ENCODE data around the gene EHD2.

The EHD2 gene

GRCh38 chr19:47726467-47726866 is 13.2 kb downstream of the EHD2 start:
- TF ChIP-seq TAF1 (IDR thresholded peaks at IDR 0.05; ENCODE audit: low read depth), result no peak
- TF ChIP-seq FOXM1 (IDR thresholded peaks at IDR 0.05; ENCODE audit: borderline replicate concordance, low read depth), result no peak
- no peak for TF ChIP-seq USF1 (IDR thresholded peaks at IDR 0.05)
- no peak for TF ChIP-seq EP300 (IDR thresholded peaks at IDR 0.05; ENCODE audit: borderline replicate concordance)
- TF ChIP-seq, protein P1, sequence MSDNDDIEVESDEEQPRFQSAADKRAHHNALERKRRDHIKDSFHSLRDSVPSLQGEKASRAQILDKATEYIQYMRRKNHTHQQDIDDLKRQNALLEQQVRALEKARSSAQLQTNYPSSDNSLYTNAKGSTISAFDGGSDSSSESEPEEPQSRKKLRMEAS (IDR thresholded peaks at IDR 0.05), result no peak
- 0 out of 2 replicates have a peak, but pooled peaks have one; percentile 8 for TF ChIP-seq CEBPB (IDR thresholded peaks at IDR 0.05)
- no peak for TF ChIP-seq TEAD4 (IDR thresholded peaks at IDR 0.05)

DNA sequence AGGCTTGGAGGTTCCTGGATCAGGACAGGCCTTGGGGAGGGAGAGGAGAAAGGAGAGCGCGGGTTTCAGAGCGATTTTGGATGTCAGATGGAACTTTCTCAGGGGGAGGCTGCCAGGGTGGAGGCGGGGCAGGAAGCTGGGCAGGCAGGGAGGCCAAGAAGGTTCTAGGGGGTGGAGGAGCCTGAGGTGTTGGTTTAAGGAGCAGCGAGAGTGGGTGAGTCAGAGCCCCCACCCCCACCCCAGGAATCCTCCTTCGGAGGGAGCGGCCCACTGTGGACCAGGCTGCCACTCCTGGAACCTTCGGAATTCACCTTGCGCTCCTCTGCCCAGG is 16.2 kb downstream of the EHD2 start:
- TF ChIP-seq ZBTB7A (IDR thresholded peaks at IDR 0.05; ENCODE audit: low read depth) (no peak), USF1 (IDR thresholded peaks at IDR 0.05) (no peak), TCF12 (IDR thresholded peaks at IDR 0.05; ENCODE audit: low read depth) (peak; percentile 69; the same call in 1 of the 2 replicates), TEAD4 (IDR thresholded peaks at IDR 0.05) (peak; percentile 88), YY1 (IDR thresholded peaks at IDR 0.05; ENCODE audit: low read depth) (no peak), CREB1 (IDR thresholded peaks at IDR 0.05; ENCODE audit: low read depth) (no peak), EGR1 (IDR thresholded peaks at IDR 0.05) (no peak), NFIC (IDR thresholded peaks at IDR 0.05) (peak; percentile 25; the same call in 1 of the 2 replicates), TAF1 (IDR thresholded peaks at IDR 0.05; ENCODE audit: low read depth) (peak; percentile 25; the same call in 1 of the 2 replicates), RAD21 (IDR thresholded peaks at IDR 0.05; ENCODE audit: low read depth) (no peak), CEBPB (IDR thresholded peaks at IDR 0.05) (no peak), EP300 (IDR thresholded peaks at IDR 0.05; ENCODE audit: borderline replicate concordance) (peak; percentile 44; the same call in 1 of the 2 replicates), REST (IDR thresholded peaks at IDR 0.05; ENCODE audit: low read depth) (no peak), FOXM1 (IDR thresholded peaks at IDR 0.05; ENCODE audit: borderline replicate concordance, low read depth) (no peak)
- TF ChIP-seq, protein P1 (IDR thresholded peaks at IDR 0.05), result no peak; the same call in 1 of the 2 replicates

GRCh38 chr19:47729799-47730520 is 16.7 kb downstream of the EHD2 start:
- no peak for TF ChIP-seq TAF1 (IDR thresholded peaks at IDR 0.05; ENCODE audit: low read depth)
- TF ChIP-seq NFIC (IDR thresholded peaks at IDR 0.05), result no peak
- TF ChIP-seq YY1 (IDR thresholded peaks at IDR 0.05; ENCODE audit: low read depth), result peak; percentile 36; the same call in 1 of the 2 replicates
- no peak for TF ChIP-seq FOXM1 (IDR thresholded peaks at IDR 0.05; ENCODE audit: borderline replicate concordance, low read depth)
- 0 out of 2 replicates have a peak, but pooled peaks have one; percentile 16 for TF ChIP-seq EGR1 (IDR thresholded peaks at IDR 0.05)
- TF ChIP-seq USF1 (IDR thresholded peaks at IDR 0.05), result no peak
- no peak for TF ChIP-seq RAD21 (IDR thresholded peaks at IDR 0.05; ENCODE audit: low read depth)
- TF ChIP-seq REST (IDR thresholded peaks at IDR 0.05; ENCODE audit: low read depth), result 0 out of 2 replicates have a peak, but pooled peaks have one; percentile 9
- no peak for TF ChIP-seq CEBPB (IDR thresholded peaks at IDR 0.05)
- TF ChIP-seq, protein P1 (IDR thresholded peaks at IDR 0.05), result peak; percentile 48
- peak; percentile 28; the same call in 1 of the 2 replicates for TF ChIP-seq TCF12 (IDR thresholded peaks at IDR 0.05; ENCODE audit: low read depth)
- TF ChIP-seq EP300 (IDR thresholded peaks at IDR 0.05; ENCODE audit: borderline replicate concordance), result no peak
- TF ChIP-seq ZBTB7A (IDR thresholded peaks at IDR 0.05; ENCODE audit: low read depth), result no peak
- no peak for TF ChIP-seq CREB1 (IDR thresholded peaks at IDR 0.05; ENCODE audit: low read depth)

DNA sequence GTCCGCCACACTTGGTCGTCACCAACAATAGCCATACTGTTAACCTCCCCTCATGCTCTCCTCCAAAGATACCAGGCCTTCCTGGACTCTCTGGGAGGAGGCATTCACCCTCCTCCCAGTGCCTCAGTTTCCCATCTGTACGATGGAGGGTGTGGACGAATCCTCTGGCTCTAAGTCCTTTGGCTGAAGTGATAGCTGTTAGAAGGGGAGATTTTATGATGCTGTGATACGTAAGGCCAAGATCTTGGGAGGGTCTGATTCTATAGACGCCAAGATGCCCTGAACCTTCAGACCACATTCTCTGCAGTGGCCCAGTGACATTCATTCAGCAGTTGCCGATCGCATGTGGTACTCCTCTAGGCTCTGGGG is 17.3 kb downstream of the EHD2 start:
- TF ChIP-seq, protein P1 (IDR thresholded peaks at IDR 0.05), result no peak
- TF ChIP-seq FOXM1 (IDR thresholded peaks at IDR 0.05; ENCODE audit: borderline replicate concordance, low read depth) (no peak), NFIC (IDR thresholded peaks at IDR 0.05) (no peak), CREB1 (IDR thresholded peaks at IDR 0.05; ENCODE audit: low read depth) (no peak), TCF12 (IDR thresholded peaks at IDR 0.05; ENCODE audit: low read depth) (no peak; the same call in 1 of the 2 replicates), CEBPB (IDR thresholded peaks at IDR 0.05) (no peak), REST (IDR thresholded peaks at IDR 0.05; ENCODE audit: low read depth) (no peak), EP300 (IDR thresholded peaks at IDR 0.05; ENCODE audit: borderline replicate concordance) (no peak)

Data from Ishikawa (cell line).